Prostate gland (tissue), 2 donors: ENCODE results near the gene RPUSD4. TPM values are rescaled to one million over a fixed set of nuclear protein-coding genes. Genes with fewer than 3 reads are reported as not detected.

Source experiments
- DNase-seq: peaks from one replicate; pipeline ENCODE4 v3.0.0-alpha.2; 2019; ENCODE audit warnings: low spot score
- H3K27ac ChIP-seq, 2 donors: fragments of 200-600 bp; sonication (generic); 2 replicates each; pipeline ENCODE4 v1.5.1; 2017 to 2019
- H3K27me3 ChIP-seq: fragments of 200-600 bp; sonication (generic); replicated peaks from 2 replicates; pipeline ENCODE4 v1.5.1; 2019; ENCODE audit not compliant: insufficient read depth
- H3K36me3 ChIP-seq, 2 donors: fragments of 200-600 bp; sonication (generic); 1 replicate in 1 of 2; 2 replicates in 1 of 2; pipeline versions ENCODE4 v1.5.1 to v1.8.1; 2017 to 2019
- H3K4me1 ChIP-seq: fragments of 200-600 bp; sonication (generic); replicated peaks from 2 replicates; pipeline ENCODE4 v1.5.1; 2019
- H3K4me3 ChIP-seq, 2 donors: fragments of 200-600 bp; sonication (generic); 2 replicates each; pipeline ENCODE4 v1.5.1; 2017 to 2019
- H3K9me3 ChIP-seq: fragments of 200-600 bp; sonication (generic); 2 replicates; pipeline ENCODE4 v1.5.1; 2017
- POLR2A ChIP-seq: fragments of 450-650 bp; IDR thresholded peaks from one replicate; pipeline ENCODE4 v1.6.1; 2016; ENCODE audit warnings: antibody characterized with exemption, mild to moderate bottlenecking
- POLR2AphosphoS5 ChIP-seq: sonication (generic); formaldehyde crosslinking; IDR thresholded peaks from one replicate; pipeline ENCODE4 v1.6.1; 2017; ENCODE audit warnings: antibody characterized with exemption
- WGBS: methylation state at CpG from one replicate; pipeline ENCODE4 v1.1.5; 2018; 5-methylcytosine and 5-hydroxymethylcytosine counted together
- intact Hi-C: fragments of 100-400 bp; cut with DNase I; formaldehyde crosslinking; loops from one replicate; pipeline ENCODE4 v1.14.2; 2022
- total RNA-seq, 2 donors: library from RNA; depleted of rRNA; stranded (reverse); fragments of >200 nt; gene quantifications; one replicate each; pipeline ENCODE4 v1.1.0, GENCODE V29; 2016
- TF ChIP-seq, protein P1 (sequence below), 4 experiments: fragments of 200-600 bp in 2 of 4; fragments of 450-650 bp in 2 of 4; sonication (generic) in 2 of 4; IDR thresholded peaks; 1 replicate in 3 of 4; 2 replicates in 1 of 4; pipeline ENCODE4 v1.5.1; 2016 to 2019; ENCODE audit warnings: antibody characterized with exemption in 4 of 4, mild to moderate bottlenecking in 2 of 4, moderate library complexity in 2 of 4

RPUSD4 gene
- total RNA-seq, 2 donors from 2014 or later: 13.0 to 29.7 TPM

GRCh38 chr11:126194121-126194543, 17.3 kb downstream of the RPUSD4 start:
- intact Hi-C loops: loop anchor here (1.0 kb wide), 1 partner anchor 271 kb away; no protein-coding TSS in a partner anchor
- WGBS: 38% methylated on average over 9 of the region's 9 CpGs
- Histone ChIP-seq H3K4me3 (no peak overlapping the region), H3K4me1 (no peaks in the 10 kb centered on the region), H3K27ac (no peak overlapping the region), H3K36me3 (no peaks in the 10 kb centered on the region), H3K27me3 (no peaks in the 10 kb centered on the region), H3K9me3 (no peaks in the 10 kb centered on the region)
- peak; percentile 28 for DNase-seq
- TF ChIP-seq, protein P1, sequence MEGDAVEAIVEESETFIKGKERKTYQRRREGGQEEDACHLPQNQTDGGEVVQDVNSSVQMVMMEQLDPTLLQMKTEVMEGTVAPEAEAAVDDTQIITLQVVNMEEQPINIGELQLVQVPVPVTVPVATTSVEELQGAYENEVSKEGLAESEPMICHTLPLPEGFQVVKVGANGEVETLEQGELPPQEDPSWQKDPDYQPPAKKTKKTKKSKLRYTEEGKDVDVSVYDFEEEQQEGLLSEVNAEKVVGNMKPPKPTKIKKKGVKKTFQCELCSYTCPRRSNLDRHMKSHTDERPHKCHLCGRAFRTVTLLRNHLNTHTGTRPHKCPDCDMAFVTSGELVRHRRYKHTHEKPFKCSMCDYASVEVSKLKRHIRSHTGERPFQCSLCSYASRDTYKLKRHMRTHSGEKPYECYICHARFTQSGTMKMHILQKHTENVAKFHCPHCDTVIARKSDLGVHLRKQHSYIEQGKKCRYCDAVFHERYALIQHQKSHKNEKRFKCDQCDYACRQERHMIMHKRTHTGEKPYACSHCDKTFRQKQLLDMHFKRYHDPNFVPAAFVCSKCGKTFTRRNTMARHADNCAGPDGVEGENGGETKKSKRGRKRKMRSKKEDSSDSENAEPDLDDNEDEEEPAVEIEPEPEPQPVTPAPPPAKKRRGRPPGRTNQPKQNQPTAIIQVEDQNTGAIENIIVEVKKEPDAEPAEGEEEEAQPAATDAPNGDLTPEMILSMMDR (IDR thresholded peaks at IDR 0.05): peak; percentile 41 to 86 (median 81)
- TF ChIP-seq POLR2A (no peak), POLR2AphosphoS5 (peak; percentile 15)

- Histone ChIP-seq H3K36me3 (no peaks in the 10 kb centered on the region), H3K27ac (no peak overlapping the region), H3K9me3 (no peaks in the 10 kb centered on the region), H3K27me3 (no peaks in the 10 kb centered on the region), H3K4me3 (no peak overlapping the region), H3K4me1 (no peaks in the 10 kb centered on the region)
- TF ChIP-seq POLR2AphosphoS5 (no peak), POLR2A (no peak)
- TF ChIP-seq, protein P1 (IDR thresholded peaks at IDR 0.05): no peak
- intact Hi-C loops: no loop called here
- DNase-seq: no peak
- 95% methylated on average over 14 of the region's 16 CpGs for WGBS
Observed at GRCh38 chr11:126193038-126193478, 18.4 kb downstream of the RPUSD4 start.

DNA sequence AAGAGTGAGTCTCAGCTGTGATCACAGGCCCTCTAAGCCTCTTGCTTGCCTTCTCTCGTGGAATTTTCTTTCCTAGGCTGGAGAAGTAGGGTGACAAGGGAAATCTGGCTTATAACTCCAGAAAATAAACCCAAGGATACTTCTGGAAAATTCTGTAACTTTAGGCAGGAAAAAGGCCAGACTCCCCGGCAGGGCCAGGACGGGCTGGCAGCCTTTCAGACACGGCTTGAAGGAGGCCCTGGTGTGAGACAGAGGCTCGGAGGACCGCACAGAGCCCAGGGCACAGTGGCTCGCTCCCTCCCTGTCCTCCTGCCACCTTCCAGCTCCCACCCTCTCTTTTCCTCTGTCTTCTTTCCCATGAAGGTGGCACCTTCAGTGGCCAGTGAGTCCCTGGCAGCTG, 19.1 kb downstream of the RPUSD4 start:
- Histone ChIP-seq H3K9me3 (no peaks in the 10 kb centered on the region), H3K4me1 (no peaks in the 10 kb centered on the region), H3K27ac (no peak overlapping the region), H3K36me3 (no peaks in the 10 kb centered on the region), H3K27me3 (no peaks in the 10 kb centered on the region), H3K4me3 (no peak overlapping the region)
- TF ChIP-seq POLR2AphosphoS5 (no peak), POLR2A (no peak)
- TF ChIP-seq, protein P1 (IDR thresholded peaks at IDR 0.05): no peak
- intact Hi-C loops: no loop called here
- DNase-seq: no peak
- 92% methylated on average over 7 of the region's 7 CpGs for WGBS

GRCh38 chr11:126191379-126192073, 19.9 kb downstream of the RPUSD4 start:
- no peak for DNase-seq
- TF ChIP-seq, protein P1 (IDR thresholded peaks at IDR 0.05): no peak
- TF ChIP-seq POLR2AphosphoS5: no peak
- Histone ChIP-seq H3K9me3 (no peaks in the 10 kb centered on the region), H3K27me3 (no peaks in the 10 kb centered on the region), H3K27ac (no peak overlapping the region), H3K4me3 (no peak overlapping the region), H3K36me3 (no peaks in the 10 kb centered on the region), H3K4me1 (no peaks in the 10 kb centered on the region)
- 95% methylated on average over 11 of the region's 11 CpGs for WGBS
- intact Hi-C loops: no loop called here

DNA sequence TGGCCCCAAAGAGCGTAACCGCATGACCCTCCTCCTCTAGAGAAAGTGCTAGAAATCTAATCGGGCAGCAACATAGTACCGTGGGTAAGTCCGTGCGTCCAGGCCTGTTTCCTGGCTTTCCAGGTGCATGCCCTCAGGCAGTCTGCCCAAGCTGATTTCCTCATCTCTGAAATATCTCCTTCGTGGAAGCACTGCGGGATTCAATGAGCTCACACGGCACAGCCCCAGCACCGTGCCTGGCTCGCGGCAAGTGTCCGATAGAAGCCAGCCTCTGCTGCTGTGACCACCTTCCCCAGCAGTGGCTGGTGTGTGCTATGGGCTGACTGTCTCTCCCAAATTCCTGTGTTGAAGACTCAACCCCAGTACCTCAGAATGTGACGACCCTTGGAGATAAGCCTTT, 20.7 kb downstream of the RPUSD4 start:
- Histone ChIP-seq H3K27me3 (no peaks in the 10 kb centered on the region), H3K27ac (no peak overlapping the region), H3K4me1 (no peaks in the 10 kb centered on the region), H3K4me3 (no peak overlapping the region), H3K9me3 (no peaks in the 10 kb centered on the region), H3K36me3 (no peaks in the 10 kb centered on the region)
- WGBS: 84% methylated on average over 14 of the region's 14 CpGs
- no peak for TF ChIP-seq POLR2AphosphoS5
- DNase-seq: no peak
- intact Hi-C loops: no loop called here
